ENCODE measurements around the gene TTLL3.
"Not testable (repeated sequence)": the region's sequence is repeated elsewhere in the genome, so short reads cannot be mapped to it uniquely, and the experiment has no call there.

Gene TTLL3

GRCh38 chr3:9837701-9838582 is 27.9 kb downstream of the TTLL3 start:
- no peak for DNase-seq (ENCODE audit: low read depth in 2 of 2)

GRCh38 chr3:9838856-9839255 is 28.8 kb downstream of the TTLL3 start:
- no peak for DNase-seq (ENCODE audit: low read depth in 2 of 2)

GRCh38 chr3:9841015-9841414 is 31.0 kb downstream of the TTLL3 start:
- no peak for DNase-seq (ENCODE audit: low read depth in 2 of 2)

GRCh38 chr3:9843715-9844438 is 33.8 kb downstream of the TTLL3 start, which contains the start of gene RPUSD3:
Gene RPUSD3, minus strand, starts transcription at chr3:9844008. Its CDS starts 18 bp downstream, at chr3:9843990.
- peak; percentile 92 to 96 for DNase-seq (ENCODE audit: low read depth in 2 of 2)

- DNase-seq (ENCODE audit: low read depth in 2 of 2) = no peak
These were observed 36.2 kb downstream of the TTLL3 start for GRCh38 chr3:9846231-9846630.

GRCh38 chr3:9846931-9847488 is 36.9 kb downstream of the TTLL3 start:
- no peak for DNase-seq (ENCODE audit: low read depth in 2 of 2)

GRCh38 chr3:9847870-9848269 is 37.8 kb downstream of the TTLL3 start:
- not testable (repeated sequence) for DNase-seq (ENCODE audit: low read depth in 2 of 2)

- DNase-seq (ENCODE audit: low read depth in 2 of 2) = not testable (repeated sequence)
These were observed 38.8 kb downstream of the TTLL3 start for GRCh38 chr3:9848860-9849259.

GRCh38 chr3:9851383-9851782 is 41.3 kb downstream of the TTLL3 start:
- not testable (repeated sequence) for DNase-seq (ENCODE audit: low read depth in 2 of 2)

- not testable (repeated sequence) for DNase-seq (ENCODE audit: low read depth in 2 of 2)
These were observed 41.9 kb downstream of the TTLL3 start for GRCh38 chr3:9851926-9852325.

GRCh38 chr3:9852528-9852927 is 42.5 kb downstream of the TTLL3 start:
- DNase-seq (ENCODE audit: low read depth in 2 of 2) = no peak

- not testable (repeated sequence) for DNase-seq (ENCODE audit: low read depth in 2 of 2)
These were observed 44.4 kb downstream of the TTLL3 start for GRCh38 chr3:9854291-9854940.

GRCh38 chr3:9855594-9855993 is 45.5 kb downstream of the TTLL3 start:
- no peak for DNase-seq (ENCODE audit: low read depth in 2 of 2)

- DNase-seq (ENCODE audit: low read depth in 2 of 2) = no peak
These were observed 49.5 kb downstream of the TTLL3 start for GRCh38 chr3:9859530-9860025.

GRCh38 chr3:9861201-9861600 is 51.1 kb downstream of the TTLL3 start:
- no peak for DNase-seq (ENCODE audit: low read depth in 2 of 2)

- no peak for DNase-seq (ENCODE audit: low read depth in 2 of 2)
These were observed 51.6 kb downstream of the TTLL3 start for GRCh38 chr3:9861626-9862130.

GRCh38 chr3:9862391-9863057 is 52.5 kb downstream of the TTLL3 start:
- no peak for DNase-seq (ENCODE audit: low read depth in 2 of 2)

- DNase-seq (ENCODE audit: low read depth in 2 of 2) = no peak
These were observed 53.2 kb downstream of the TTLL3 start for GRCh38 chr3:9863058-9863772.

GRCh38 chr3:9864200-9864927 is 54.3 kb downstream of the TTLL3 start:
- no peak for DNase-seq (ENCODE audit: low read depth in 2 of 2)
